Activated CD8-positive, alpha-beta memory T cell treated with anti-CD3 and anti-CD28 coated beads for 24 hours (primary cell): Measurements from ENCODE around the gene BRDT.

Experiments used
- DNase-seq: peaks from one replicate; pipeline ENCODE4 v3.0.0-alpha.2; 2020

BRDT gene

DNA sequence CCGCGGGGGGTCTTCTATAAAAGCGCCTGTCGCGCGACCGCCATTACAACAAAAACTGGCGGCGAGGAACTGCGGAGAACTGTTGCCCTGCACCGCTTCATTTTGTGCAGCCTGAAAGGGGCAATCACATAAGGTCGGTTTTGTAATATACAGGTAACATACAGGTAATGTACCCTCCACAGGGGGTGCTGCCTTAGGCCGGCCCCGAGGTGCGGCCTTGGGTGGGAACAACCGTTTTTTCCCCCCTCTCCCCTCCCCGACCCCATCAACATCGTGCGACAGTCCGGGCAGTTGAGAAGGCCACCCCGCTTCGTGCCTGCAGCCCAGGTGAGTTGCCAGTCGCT, at the start of gene BRDT:
Gene BRDT, plus strand, starts transcription at position 46 of the 344 bp plus-strand sequence. CDS start 13,354 bp downstream, outside the sequence.
- no peak for DNase-seq

DNA sequence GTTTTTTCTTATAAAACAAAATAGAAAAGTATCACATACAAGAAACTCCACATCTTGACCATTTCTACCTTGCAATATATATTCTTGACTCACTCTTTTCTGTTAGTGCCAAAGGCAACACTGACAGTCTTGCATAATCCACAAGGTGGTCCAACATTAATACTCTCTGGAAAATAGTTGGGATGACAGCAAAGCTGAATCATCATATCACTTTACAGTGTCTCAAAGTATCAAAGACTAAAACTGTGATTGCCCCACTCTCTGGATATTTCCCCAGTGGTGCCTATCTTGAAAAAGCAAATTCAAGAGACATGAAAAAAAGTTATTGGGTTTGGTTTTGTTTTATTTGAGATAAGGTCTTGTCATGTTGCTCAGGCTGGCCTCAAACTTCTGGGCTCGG, 48.6 kb upstream of the BRDT start:
- no peak for DNase-seq

DNA sequence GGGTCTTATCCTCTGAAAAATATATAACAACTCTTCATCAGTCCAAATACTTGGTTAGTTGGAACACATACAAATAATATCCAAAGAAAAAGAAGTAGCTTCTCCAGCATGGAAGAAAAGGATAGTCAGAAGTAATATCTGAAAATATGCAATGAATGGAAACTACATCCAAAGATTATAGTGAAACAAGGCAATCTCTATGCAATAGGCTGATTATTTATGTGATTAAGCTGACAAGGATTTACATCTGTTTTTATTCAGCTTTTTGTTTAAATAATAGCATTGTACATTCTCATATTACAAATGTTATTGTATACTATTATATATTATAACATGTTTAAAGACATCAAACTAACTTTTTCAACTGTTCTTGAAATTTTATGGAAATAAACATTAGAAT, 48.0 kb upstream of the BRDT start:
- DNase-seq: no peak

DNA sequence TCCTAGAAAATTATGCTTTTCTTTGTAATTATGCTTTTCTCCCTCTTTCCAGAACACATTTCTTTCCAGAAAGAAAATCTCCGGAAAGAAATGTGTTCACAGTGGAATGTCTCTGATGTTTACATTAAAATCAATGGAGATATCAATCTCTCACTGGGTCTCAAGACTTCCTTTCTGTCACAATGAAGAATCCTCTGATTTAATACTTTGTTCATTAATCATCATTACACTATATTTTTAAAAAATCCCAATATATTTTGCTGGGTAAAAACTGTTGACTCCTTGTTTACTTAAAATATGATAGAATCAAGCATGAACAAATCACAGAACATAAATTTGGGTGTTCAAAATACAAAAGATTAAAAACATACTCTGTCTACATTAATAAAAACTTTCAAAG, 36.9 kb upstream of the BRDT start:
- DNase-seq: no peak

DNA sequence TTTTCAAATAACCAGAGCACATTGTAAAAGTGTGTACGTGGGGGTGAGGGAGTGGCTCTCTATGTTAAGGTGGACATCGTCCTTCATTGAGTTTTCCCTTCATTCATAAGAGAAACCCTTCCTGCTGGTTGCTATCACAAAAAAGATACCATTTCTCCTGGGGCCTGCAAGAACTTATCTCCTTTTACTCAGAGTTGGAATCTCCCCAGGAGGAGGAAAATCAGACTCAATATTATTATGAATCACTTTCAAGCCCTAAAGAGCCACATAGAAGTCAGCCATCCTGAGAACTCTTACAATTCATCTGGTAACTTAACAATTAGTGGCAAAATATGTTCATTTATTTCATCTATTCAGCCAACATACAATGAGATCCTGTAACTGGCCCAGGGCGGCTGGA, 36.2 kb upstream of the BRDT start:
- DNase-seq: no peak

DNA sequence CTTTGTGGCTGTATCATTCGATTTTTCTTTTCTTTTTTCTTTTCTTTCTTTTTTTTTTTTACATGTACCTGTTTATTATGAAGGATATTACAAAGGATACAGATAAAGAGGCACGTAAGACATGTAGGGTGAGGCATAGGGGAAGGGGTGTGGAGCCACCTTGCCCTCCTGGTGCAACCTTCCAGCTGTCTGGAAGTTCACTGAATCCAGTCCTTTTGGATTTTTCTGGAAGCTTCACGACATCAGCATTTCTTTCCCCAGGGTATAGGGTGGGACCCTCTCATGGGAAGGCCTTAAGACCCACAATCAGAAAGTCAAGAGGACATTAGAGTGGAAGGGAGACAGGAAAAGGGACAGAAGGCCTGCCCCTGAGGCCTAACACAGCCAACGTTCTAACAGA, 33.2 kb upstream of the BRDT start:
- no peak for DNase-seq

DNA sequence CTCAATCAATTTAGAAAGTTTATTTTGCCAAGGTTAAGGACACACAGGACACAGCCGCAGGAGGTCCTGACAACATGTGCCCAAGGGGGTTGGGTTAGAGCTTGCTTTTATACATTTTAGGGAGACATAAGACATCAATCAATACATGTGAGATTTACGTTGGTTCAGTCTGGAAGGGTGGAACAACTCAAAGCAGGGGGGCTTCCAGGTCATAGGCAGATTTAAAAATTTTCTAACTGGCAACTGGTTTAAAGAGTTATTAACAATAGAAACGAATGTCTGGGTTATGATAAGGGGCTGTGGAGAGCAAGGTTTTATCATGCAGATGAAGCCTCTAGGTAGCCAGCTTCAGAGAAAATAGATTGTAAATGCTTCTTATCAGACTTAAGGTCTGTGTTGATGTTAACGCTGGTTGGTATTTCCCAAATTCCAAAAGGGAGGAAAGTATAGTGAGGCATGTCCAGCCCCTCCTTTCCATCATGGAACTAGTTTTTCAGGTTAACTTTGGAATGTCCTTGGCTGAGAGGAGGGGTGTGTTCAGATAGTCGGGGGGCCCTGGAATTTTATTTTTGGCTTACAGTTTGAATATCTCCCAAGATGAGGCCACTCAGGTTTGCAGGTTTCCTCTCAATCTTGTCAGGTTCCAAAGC, 32.3 kb upstream of the BRDT start:
- no peak for DNase-seq

DNA sequence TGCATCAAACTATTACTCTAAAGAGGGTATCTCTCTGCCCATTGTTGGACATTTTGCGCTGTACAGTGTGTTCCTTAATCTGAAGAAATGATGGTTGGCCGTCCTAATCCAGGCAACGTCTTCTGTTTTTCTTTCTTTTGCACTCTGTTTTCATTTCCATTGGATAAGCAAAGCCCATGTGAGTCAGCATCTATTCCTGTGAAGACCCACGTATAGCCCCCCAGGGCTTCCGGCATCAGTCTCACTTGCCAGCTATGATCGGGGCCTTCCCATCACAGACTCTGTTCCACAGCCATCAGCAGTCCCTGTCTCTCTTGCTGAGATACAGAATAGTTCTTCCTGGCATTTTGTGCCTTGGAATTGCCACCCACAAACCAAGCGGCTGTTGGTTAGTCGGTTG, 29.2 kb upstream of the BRDT start:
- no peak for DNase-seq

DNA sequence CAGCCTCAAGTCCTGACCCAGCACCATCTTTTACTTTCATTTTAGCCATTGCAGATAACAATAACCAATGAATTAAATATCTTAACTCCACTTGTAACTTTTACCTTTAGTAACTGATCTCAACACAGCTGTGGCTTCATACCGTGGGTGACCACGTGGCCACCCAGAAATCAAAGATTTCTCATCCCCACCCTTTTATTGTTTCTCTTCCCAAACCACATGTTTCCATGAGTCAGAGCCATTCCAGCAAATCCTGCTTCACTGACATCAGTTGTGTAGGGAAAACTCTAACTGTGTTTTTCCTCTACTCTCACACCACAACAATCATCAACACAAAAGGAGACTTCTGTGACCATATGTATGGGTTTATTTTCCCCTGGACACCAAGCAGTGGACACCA, 25.1 kb upstream of the BRDT start:
- no peak for DNase-seq

DNA sequence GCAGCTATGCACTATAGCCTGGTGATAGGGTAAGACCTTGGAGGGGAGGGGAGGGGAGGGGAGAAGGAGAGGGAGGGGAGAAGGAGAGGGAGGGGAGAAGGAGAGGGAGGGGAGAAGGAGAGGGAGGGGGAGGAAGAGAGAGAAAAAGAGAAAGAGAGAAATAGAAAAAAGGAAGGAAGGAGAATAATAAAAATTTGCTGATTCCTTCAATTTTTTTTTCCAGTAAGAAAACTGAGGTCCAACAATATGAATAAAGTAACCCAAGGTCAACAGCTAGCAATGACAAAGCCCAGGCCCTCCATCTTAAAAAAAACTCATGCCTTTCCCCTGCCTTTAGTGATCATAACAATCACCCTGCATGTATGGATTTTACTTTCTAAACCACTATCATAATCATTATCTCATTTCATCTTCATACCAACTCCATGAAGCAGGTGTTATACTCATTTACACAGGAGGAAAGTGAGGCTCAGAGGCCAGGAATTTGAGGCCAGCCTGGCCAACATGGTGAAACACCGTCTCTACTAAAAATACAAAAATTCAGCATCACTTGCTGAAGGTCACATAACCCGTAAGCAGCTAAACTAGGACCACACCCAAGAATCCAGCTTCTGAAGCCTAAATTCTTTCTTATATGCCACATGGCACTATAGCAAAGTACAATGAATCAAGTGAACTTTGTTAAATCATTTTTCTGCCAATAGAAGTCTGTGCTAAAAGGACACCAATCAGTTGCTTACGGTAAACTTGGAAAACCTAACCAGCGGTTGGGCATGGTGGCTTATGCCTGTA, 23.4 kb upstream of the BRDT start:
- no peak for DNase-seq

DNA sequence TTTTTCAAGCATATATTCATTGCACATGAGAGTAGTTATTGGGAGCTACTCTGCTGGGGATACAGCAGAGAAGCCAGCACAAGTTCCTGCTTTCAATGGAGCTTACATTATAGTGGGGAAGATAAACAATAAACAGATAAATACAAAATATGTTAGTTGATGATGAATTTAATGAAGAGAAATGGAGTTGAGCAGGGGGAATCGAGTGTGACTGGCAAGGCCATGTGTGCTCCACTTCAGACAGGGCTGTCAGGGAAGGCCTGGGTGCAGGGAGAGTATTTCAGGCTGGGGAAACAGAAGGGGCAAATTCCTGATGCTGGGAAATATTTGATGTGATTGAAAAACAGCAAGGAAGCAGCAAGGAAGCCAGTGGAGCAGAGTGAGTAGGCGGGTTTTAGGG, 21.2 kb upstream of the BRDT start:
- no peak for DNase-seq

DNA sequence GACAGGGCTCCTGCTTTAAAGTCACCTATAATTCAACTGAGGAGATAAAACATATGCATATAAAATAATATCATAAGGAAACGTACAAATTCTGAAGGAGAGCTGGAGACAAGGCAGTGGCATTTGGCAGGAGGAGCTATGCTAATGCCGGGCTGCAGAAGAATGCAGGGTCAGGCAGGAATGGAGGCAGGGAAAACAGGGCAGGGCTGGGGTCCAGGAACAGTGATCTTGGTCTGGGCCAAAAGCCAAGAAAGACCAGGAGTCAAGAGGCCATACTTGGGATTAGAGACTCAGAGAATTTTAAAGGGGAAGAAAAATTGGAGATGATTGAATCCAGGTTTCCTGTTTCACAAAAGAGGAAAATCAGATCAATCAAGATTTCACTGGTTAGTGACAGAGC, 20.0 kb upstream of the BRDT start:
- DNase-seq: no peak

DNA sequence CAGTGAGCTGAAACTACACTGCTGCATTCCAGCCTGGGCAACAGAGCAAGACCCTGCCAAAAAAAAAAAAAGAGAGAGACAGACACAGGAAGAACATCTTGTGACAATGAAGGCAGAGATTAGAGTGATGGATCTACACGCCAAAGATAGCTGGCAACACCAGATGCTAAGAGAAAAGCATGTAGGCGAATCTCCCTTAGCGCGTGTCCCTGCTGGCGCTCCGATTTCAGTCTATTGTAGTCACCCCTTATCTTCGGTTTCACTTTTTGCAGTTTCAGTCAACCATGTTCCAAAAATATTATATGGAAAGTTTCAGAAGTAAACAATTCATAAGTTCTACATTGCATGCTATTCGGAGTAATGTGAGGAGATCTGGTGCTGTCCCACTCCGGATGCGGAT, 11.6 kb upstream of the BRDT start:
- no peak for DNase-seq

DNA sequence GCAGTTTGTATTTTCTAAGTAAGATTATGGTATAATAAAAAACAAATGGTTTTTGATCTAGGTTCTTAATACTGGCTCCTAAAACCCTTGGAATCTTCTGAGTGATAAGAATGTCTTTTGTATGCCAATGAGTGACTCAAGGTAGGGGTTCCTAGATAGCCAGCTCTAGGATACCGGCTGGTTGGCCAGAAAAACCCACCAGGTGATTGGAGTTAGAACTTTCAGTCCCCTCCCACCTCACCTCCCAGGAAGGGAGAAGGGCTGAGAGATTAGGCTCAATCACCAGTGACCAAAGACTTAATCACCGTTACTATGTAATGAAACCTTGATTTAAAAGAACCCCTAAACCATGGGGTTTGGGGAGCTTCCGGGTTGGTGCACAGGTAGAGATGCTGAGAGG, 8.7 kb upstream of the BRDT start:
- no peak for DNase-seq

DNA sequence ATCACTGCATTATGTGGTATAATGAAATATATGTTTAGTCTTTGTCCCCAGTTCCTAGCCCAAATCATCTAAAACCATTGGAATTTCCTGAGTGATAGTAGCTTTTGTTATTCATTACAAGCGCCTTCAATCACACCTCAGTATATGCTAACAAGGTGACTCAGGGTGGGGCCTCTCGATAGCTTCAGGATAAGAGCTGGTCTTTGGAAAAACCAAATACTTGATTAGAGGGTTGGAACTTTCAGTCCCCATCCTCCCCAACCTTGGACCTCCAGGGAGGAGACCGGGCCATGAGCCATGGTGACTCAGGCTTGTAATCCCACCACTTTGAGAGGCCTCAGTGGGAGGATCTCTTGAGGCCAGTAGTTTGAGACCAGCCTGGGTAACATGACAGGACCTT, 5.1 kb upstream of the BRDT start:
- DNase-seq: no peak

DNA sequence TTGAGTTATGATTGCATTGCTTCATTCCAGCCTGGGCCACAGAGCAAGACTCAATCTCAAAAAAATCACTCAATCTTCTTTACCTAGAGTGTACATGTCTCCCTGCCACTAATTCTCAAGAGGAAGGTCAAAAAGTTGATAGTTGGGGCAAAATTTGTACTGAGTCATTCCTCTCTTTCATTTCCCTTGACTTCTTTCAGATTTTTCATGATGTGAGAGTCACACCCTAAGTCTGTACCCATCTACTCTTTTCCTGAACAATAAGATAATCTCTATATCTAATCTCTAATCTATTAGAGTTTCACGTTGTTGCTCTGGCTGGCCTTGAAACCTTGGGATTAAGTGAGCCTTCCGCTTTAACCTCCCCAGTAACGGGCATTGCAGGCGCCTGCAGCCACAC, 1.1 kb upstream of the BRDT start:
- no peak for DNase-seq

DNA sequence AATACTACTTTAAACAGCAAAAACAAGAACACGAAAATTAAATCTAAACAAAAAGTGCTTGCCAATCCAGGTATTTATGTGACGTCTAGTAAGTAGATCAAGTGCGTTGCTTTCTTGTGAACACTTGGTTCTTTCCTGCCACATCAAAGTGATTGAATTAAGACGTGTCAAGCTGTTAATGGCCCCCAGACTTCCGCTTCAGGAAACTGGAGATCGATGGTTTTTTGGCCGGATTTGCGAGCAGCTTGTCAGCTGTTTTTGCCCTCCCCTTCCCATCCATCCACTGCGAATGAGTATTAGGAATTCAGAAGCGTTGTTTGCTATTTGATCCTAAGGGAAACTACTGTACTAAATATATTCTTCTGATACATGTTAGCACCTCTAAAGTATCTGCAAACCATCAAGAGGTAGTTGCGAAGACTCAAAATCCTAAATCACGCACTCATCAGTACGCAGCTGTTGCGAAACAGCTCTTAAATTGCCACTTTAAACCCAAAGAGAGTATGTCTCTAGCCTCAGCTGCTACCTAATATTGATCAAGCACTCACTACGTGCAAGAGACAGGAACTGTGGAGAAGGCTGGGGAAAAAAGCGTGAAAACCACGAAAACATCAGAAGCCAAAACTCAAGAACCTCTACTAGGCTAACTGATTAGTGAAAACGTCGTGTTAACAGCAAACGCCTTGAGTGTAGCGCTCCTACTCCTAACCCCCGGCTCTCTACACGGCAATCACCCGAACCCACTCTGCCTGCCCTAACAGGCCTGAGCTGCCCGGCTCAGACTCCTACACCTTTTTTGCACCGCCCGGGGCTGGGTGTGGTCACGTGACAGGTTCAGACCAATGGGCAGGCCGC, 473 bp upstream of the BRDT start:
- DNase-seq: no peak

DNA sequence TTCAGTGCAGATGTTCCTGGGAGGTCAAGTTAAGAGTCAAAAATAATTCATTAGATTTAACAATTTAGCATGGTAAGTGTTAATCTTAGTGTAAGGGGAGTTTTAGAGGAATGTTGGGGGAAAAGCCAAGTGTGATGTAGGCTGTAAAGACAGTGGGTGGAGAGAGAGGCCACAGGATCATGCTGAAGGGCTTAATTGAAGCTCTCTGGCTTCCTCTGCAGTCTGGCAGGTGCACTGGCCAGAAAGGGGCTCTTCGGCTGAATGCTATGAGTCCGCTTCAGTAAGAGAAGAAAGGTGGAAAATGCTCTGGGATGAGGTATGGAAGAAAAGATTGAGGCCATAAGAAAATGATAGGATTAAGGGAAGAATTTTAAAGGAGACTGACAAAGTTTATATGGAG, 3.0 kb downstream of the BRDT start:
- DNase-seq: no peak

DNA sequence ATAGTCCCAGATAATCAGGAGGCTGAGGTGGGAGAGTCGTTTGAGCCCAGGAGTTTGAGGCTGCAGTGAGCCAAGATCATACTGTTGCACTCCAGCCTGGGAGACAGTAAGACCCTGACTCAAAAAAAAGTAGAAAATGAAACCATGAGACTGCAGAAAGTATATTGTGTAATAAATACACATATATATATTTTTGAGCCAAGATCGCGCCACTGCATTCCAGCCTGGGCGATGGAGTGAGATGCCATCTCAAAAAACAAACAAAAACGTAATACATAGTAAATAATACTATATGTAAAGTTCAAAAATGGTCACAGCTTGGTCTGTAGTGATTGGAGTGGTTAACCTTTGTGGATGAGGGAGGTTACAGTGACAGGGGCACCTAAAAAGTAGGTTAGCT, 9.7 kb downstream of the BRDT start:
- DNase-seq: no peak

DNA sequence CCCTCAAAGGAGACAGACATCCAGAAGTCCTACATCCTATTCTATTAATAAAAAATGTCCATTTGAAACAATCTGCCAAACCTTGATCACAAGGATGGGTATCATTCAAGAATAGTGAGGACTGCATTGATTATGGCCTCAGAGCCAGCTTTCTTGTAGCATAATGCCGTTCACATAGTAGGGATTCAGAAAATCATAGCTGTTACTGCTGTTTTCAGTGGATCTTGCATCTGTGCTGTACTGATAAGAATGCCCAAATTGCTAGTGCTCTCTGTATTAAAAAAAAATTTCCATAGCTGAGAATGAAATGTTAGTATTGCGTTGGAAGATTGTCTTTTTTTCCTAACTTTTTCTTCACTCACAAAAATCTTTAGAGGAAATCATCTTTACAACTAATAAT, 19.1 kb downstream of the BRDT start:
- DNase-seq: no peak

DNA sequence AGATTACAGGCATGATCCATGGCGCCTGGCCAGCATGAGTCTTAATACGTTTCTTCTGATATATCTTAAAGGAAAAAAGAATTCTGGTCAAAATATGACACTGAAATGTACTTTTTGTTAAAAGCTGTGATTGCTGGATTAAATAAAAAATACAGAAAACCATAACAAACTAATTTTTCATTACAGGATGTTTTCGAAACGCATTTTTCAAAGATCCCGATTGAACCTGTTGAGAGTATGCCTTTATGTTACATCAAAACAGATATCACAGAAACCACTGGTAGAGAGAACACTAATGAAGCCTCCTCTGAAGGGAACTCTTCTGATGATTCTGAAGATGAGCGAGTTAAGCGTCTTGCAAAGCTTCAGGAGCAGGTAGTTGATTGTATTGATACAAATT, 30.2 kb downstream of the BRDT start:
- DNase-seq: no peak

DNA sequence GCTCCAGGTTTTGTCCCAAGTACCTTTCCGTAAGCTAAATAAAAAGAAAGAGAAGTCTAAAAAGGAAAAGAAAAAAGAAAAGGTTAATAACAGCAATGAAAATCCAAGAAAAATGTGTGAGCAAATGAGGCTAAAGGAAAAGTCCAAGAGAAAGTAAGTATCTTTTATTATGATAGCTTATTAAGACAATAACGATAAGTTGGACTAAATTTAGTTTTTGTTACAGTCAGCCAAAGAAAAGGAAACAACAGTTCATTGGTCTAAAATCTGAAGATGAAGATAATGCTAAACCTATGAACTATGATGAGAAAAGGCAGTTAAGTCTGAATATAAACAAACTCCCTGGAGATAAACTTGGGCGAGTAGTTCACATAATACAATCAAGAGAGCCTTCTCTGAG, 31.5 kb downstream of the BRDT start:
- DNase-seq: no peak

DNA sequence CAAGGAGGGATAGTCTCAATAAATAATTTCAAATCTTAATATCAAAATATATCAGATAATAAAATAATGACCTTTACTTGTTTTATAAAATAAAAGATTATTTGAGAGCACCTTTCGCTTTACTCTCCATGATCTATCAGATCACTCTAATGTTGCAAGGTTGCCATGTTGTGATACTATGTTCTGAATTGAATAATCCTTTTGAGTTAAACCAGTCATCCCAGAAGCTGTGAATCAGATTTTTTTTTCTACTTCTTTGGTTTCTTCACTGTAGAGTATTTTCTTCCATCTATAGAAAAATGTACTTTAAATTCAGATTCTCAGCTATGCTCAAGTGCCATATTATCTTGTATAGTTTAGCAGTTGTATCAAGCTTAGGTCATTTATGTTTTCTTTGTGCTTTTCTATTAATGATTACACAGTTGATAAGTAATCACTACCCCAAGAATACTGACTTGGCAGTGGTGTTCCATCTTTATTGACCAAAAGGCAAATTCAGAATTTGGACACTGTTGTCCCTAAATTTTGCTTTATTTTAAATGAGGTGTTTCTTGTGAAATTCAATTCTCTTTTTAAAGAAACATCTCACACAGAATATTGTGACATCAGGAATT, 32.9 kb downstream of the BRDT start:
- DNase-seq: no peak

DNA sequence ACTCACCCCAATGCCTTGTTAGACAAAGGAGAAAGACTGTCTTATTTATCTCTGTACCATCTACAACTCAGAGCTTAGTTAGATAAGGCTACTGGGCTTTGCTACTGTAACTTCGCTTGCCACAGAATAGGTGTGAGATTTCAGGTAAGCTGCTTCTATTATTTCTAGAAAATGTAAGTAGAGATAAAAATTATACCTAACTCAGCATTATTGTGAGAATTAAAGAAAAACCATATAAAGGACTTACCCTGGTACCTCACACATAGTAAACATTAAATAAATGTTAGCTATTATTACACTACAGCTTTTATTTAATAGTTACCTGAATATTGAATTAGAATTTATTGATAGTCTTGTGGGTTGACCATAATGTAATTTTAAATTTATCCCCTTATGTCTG, 44.1 kb downstream of the BRDT start:
- no peak for DNase-seq
